ENCODE data around the gene C1orf185. TPM values are rescaled to one million over a fixed set of nuclear protein-coding genes. Genes with fewer than 3 reads are reported as not detected.
"Not testable (repeated sequence)": the region's sequence is repeated elsewhere in the genome, so short reads cannot be mapped to it uniquely, and the experiment has no call there.

Gene C1orf185
- total RNA-seq, 1 donor from 2014 or later = not detected

GRCh38 chr1:51158263-51158662 lies 56.2 kb downstream of the C1orf185 start:
- no peak overlapping the region for H3K4me3 ChIP-seq (ENCODE audit: low read depth, low read length)
- DNase-seq (ENCODE audit: low read depth) = no peak
- TF ChIP-seq, protein P1, sequence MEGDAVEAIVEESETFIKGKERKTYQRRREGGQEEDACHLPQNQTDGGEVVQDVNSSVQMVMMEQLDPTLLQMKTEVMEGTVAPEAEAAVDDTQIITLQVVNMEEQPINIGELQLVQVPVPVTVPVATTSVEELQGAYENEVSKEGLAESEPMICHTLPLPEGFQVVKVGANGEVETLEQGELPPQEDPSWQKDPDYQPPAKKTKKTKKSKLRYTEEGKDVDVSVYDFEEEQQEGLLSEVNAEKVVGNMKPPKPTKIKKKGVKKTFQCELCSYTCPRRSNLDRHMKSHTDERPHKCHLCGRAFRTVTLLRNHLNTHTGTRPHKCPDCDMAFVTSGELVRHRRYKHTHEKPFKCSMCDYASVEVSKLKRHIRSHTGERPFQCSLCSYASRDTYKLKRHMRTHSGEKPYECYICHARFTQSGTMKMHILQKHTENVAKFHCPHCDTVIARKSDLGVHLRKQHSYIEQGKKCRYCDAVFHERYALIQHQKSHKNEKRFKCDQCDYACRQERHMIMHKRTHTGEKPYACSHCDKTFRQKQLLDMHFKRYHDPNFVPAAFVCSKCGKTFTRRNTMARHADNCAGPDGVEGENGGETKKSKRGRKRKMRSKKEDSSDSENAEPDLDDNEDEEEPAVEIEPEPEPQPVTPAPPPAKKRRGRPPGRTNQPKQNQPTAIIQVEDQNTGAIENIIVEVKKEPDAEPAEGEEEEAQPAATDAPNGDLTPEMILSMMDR (conservative IDR thresholded peaks at IDR 0.05; ENCODE audit: low read depth, low read length) = no peak

DNA sequence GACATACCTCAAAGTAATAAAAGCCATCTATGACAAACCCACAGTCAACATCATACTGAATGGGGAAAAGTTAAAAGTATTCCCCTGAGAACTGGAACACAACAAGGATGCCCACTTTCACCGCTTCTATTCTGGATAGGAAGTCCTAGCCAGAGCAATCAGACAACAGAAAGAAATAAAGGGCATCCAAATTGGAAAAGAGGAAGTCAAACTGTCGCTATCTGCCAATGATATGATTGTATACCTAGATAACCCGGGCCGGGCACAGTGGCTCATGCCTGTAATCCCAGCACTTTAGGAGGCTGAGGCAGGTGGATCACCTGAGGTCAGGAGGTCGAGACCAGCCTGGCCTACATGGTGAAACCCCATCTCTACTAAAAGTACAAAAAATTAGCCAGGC lies 60.5 kb downstream of the C1orf185 start:
- not testable (repeated sequence) for DNase-seq (ENCODE audit: low read depth); H3K4me3 ChIP-seq (ENCODE audit: low read depth, low read length)

- no peak overlapping the region for H3K4me3 ChIP-seq (ENCODE audit: low read depth, low read length)
- TF ChIP-seq, protein P1 (conservative IDR thresholded peaks at IDR 0.05; ENCODE audit: low read depth, low read length) = no peak
- no peak for DNase-seq (ENCODE audit: low read depth)
Measured at GRCh38 chr1:51165540-51165939, 63.5 kb downstream of the C1orf185 start.

GRCh38 chr1:51168266-51168845 lies 66.3 kb downstream of the C1orf185 start:
- H3K4me3 ChIP-seq (ENCODE audit: low read depth, low read length) = no peak overlapping the region
- TF ChIP-seq, protein P1 (conservative IDR thresholded peaks at IDR 0.05; ENCODE audit: low read depth, low read length) = no peak
- DNase-seq (ENCODE audit: low read depth) = no peak

DNA sequence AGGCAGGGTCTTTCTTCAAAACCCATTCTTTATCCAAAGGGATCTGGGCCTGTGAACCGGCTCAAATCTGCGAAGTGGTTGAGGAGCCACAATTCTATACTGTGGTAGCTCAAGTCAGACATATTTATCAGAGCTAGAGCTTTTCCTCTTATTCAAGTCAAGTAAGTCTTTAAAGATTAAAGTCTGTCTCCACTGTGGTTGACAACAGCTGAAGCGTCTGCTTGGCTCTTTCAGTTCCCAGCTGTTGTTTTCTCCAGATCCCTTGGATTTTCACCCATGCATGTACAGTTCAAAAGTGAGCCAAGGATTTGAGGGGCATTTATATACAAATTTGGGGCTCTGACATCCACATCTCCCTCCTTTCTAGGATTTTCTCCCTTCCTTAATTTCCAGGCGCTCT lies 66.9 kb downstream of the C1orf185 start:
- TF ChIP-seq, protein P1 (conservative IDR thresholded peaks at IDR 0.05; ENCODE audit: low read depth, low read length) = no peak
- H3K4me3 ChIP-seq (ENCODE audit: low read depth, low read length) = no peak overlapping the region
- DNase-seq (ENCODE audit: low read depth) = no peak

GRCh38 chr1:51170342-51170741 lies 68.3 kb downstream of the C1orf185 start:
- DNase-seq (ENCODE audit: low read depth) = no peak
- TF ChIP-seq, protein P1 (conservative IDR thresholded peaks at IDR 0.05; ENCODE audit: low read depth, low read length) = no peak

GRCh38 chr1:51172811-51173210 lies 70.8 kb downstream of the C1orf185 start:
- DNase-seq (ENCODE audit: low read depth) = no peak
- TF ChIP-seq, protein P1 (conservative IDR thresholded peaks at IDR 0.05; ENCODE audit: low read depth, low read length) = no peak
- H3K4me3 ChIP-seq (ENCODE audit: low read depth, low read length) = no peak overlapping the region

More at GRCh38 chr1:51170342-51170741, 68.3 kb downstream of the C1orf185 start:
- no peak overlapping the region for H3K4me3 ChIP-seq (ENCODE audit: low read depth, low read length)

All from epithelial cell of proximal tubule (primary cell).